NCI-H1417 (cell line): ENCODE data around the gene GLI3.

Source experiments
- DNase-seq, 3 experiments: peaks; one replicate each; lab custom pipeline; 2025; lab: John Stamatoyannopoulos, UW

GLI3 gene

GRCh38 chr7:41998041-41998440 lies 239.0 kb downstream of the GLI3 start:
- no peak for DNase-seq

GRCh38 chr7:41997151-41997550 lies 239.9 kb downstream of the GLI3 start:
- DNase-seq: no peak

DNA sequence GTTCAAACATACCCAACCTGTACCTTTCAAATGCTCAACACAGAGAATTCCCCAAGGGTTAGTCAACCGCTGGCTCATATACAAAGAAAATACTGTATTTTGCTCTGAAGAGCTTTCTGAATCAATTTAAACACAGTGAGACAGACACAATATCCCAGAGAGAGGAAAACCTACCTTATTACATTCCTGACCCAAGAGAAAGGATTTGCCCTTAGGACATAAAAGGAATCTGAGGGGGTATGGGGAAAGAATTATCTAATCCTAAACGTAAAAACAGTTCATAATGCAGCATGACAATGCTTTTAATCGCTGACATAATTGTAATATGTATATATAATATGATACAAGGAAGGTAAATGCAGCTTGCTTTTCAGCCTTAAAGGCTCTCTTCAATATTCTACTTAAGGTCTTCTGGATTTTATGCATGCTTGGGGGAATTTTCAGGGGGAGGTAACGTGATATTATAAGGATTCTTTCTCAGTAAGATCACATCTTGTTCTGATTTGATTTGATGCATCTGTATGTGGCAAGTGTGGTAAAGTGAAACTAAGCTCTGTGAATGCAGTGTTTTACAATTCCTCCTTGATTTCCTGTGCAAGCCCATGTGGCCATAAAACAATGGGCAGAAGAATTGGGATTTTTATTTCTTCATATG lies 240.5 kb downstream of the GLI3 start:
- DNase-seq: no peak

DNA sequence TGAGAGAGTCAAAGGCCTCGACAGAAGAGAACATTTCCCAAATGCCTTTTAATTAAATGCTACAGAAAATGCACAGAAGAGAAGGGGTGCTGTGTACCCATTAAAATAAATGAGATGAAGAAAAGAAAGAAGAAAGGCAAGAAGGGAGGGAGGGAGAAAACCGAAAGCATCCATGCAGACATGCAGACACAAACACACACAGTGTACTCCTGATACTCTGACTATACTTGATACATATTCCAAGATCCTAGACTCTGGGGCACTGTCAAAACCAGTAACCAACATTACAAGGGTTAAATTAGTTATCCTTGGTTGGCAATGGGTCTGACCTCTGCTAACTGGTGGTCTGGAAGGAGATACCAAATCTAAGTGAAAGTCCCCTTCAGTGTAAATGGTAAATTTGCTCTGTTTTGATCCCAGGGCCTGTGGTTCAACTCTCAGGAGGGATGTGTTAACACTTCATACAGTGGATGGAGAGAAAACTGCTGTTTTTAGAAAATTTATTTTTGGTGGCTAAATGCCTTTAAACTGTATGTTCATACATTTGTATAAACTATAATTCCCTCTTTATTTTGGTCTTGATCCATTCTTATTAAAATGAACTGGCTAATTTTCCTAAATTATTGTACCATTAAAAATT lies 241.3 kb downstream of the GLI3 start:
- DNase-seq: no peak

- DNase-seq: no peak
Observed at GRCh38 chr7:41994746-41995110, 242.3 kb downstream of the GLI3 start.

DNA sequence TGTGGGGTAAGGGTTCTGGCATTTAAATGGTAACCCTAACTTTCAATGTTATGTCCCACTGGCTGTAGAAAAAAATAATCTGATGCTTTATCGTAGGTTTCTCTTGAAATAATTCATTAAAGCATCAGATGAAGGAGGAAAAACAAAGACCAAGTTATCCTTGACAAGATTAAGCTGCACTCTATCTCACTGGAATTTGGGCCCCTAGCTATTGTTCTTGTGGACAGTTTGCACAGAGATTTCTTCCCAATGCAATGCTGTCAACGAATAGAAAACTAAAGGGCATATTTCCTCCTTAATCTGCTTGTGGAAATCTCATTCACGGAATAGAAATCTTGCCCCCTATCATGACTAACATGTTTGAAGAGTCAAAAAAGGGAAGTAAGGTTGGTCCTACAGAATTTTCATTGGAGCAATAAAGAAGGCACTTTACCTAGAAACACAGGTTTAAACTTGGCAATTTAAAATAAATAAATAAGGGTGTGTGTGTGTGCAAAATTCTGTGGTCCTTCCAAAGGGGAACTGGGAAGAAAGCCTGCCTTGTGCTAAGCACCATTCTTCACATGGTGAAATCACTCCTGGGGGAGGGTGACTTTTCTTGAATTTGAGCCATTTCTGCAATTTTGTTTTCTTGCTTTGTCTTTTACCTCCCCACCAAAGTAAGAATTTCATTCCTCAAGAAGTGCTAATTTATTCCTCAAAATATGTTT lies 242.8 kb downstream of the GLI3 start:
- no peak for DNase-seq

- DNase-seq: no peak
Observed at GRCh38 chr7:41992881-41993867, 243.8 kb downstream of the GLI3 start.

GRCh38 chr7:41984888-41985287 lies 252.1 kb downstream of the GLI3 start:
- no peak for DNase-seq

GRCh38 chr7:41981046-41982040 lies 255.7 kb downstream of the GLI3 start:
- DNase-seq: no peak

- DNase-seq: peak in 1 of 3 experiments; percentile 10
Observed at GRCh38 chr7:41979834-41980307, 257.1 kb downstream of the GLI3 start.

DNA sequence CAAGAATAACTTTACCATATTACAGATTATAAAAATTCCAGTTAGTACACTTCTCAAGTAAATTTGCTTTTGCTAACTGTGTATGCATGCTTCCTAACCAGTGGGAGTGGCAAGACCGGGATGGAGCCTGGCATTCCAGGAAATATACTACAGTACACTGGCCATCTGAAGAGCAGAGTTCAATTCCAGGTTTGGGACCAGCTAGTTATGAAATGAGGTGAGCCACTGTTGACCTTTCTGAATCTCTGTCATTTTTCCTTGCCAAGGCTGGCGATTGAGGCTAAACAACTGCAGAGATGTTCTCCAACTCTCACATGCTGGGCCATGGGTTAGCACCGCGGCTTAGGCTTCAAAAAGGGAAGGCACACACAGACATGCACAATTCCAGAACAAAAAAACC lies 258.2 kb downstream of the GLI3 start:
- no peak for DNase-seq

GRCh38 chr7:41977661-41978060 lies 259.3 kb downstream of the GLI3 start:
- no peak for DNase-seq

GRCh38 chr7:41977151-41977651 lies 259.8 kb downstream of the GLI3 start:
- DNase-seq: peak in 1 of 3 experiments; percentile 47

- no peak for DNase-seq
Observed at GRCh38 chr7:41976411-41976810, 260.6 kb downstream of the GLI3 start.

GRCh38 chr7:41975849-41976248 lies 261.2 kb downstream of the GLI3 start:
- DNase-seq: no peak

DNA sequence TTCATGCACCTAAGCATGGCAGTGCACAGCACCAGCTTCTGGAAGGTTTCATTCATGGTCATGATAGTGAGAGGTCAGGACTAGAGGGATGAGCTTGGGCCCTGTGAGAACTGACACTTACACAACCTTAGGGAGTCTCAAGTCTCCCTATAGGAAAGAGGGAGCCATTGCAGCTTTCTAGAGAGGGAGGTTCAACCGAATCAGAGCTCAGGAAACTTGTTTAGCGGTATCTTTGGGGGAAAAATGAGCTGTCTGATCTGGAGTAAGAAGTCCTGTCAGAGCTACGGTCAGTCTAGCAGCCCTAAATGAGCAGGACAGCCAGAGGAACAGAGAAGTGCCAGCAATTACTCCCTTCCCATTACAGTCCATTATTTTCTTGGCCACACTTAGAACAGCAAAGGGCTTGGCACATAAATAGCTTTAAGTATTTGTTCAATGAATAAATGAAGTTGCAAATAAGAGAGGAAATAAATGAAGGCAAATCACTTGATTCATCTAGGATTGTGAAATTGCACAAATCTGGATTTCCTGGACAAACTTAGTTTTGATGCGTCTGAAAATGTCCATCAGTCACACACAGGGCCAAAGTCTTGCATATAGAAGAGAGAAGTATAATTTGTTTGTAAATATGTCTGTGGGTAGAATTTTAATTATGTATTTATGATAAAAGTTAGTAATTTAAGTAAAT lies 262.0 kb downstream of the GLI3 start:
- no peak for DNase-seq

- DNase-seq: no peak
Observed at GRCh38 chr7:41973202-41973730, 263.7 kb downstream of the GLI3 start.

DNA sequence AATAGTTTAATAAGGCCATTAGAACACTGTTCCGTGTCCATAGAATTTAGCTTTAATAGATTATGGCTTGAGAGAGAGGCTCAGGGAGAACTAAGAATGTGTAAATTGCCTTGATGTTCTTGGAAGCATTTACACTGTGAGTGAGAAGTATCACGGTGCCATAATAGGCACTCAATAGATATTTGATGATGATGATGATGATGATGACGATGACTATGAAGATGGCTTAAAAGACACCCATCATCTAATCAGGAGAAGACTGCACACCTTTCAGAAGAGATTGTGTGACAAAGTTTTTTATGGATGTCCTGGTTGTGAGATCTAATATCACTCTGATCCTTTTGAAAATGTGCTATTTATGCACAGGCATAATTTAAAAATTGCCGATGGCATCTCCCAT lies 264.2 kb downstream of the GLI3 start:
- no peak for DNase-seq

- DNase-seq: no peak
Observed at GRCh38 chr7:41972270-41972669, 264.7 kb downstream of the GLI3 start.
